ENCODE measurements around the gene FTL.
A peak's percentile ranks its signal among the peaks of the same experiment; 100 is the strongest.

FTL gene

DNA sequence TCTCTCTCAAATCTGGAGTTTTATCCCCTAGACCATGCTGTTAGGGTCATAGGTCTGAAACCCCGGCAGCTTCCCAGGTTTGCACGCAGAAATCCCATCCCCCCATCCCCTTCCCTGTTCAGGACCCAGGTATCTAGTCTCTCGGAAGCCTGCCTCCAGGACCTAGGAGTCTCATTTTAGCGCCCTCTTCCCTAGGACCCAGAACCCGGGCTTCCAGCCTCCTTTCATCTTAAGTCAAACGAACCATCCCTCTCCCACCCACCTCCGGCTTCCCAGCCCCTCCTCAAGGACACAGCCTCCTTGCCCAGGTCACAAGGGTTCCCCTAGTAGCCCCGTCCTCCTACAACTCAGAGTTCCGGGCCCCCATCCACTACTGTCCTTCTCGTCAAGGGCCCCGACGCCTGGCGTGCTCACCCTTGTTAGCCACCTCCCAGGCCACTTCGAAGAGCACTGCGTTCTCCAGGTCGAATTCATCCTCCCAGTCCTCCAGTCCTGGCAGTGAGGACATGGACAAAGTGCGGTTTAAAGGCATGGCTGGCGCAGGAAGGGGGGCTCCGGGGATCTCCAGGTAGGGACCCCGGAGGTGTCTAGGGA is 27.6 kb downstream of the FTL start:
- no peak for DNase-seq

GRCh38 chr19:48993175-48994034 is 28.3 kb downstream of the FTL start, which contains the start of the genes GYS1 and RUVBL2:
GYS1 (minus strand) TSS chr19:48993309; CDS start chr19:48993112, 197 bp downstream.
RUVBL2 (plus strand) TSS chr19:48993887; CDS start chr19:48993912, 25 bp downstream.
- DNase-seq, result peak; percentile 100

DNA sequence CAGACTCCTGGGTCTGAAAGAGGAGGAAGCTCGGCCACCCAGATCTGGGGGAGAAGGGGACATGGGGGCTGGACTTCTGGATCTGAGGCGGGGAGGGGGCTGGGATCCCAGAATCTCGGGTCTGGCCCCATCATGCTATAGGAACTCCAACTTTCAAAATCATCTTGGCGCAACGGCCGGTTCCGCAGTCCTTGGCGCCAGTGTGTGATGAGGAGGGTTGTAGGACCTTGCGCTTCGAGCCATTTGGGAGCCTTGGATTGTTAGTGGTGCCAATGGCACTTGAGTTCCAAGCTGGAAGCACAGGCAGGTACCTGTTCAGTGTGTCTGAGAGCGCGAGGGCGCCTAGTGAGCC is 28.9 kb downstream of the FTL start:
- DNase-seq, result no peak

- no peak for DNase-seq
Observed at GRCh38 chr19:48997972-48998371, 32.9 kb downstream of the FTL start.

DNA sequence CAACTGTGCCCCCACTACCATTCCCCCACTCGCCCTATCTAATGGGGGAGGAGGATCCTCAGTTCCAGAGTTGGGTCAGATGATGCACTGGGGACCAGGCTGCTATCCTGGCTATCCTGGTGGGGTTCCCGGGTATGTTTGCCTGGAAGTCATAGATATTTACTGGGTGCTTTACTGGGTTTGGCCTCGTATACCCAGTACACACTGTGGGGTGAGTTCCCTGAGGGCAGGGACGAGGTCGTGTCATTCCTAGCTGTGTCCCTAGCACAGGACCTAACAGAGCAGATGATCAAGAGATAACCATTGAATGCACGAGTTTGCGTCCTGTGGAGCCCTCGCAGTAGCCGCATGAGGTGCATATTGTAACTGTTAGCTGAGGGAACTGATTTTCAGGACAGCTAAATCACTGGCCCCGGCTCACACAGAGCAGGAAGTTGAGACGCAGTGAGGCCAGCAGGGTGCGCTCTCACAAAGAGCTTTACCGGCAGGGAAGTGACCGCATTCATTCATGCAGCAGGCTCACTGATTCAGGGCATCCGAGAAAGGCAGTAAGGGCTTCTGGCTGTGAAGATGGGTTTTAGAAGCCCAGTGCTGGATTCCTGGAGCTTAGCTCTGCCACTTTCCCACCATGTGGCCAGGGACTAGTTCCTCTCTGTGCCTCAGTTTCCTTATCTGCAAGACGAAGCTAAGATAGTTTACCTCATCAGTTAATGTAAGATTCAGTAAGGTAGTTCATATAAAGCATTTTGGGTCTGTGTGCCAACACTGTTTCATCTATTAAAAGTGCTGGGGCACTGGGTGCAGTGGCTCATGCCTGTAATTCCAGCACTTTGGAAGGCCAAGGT is 34.6 kb downstream of the FTL start:
- DNase-seq, result peak; percentile 23

GRCh38 chr19:49004133-49004532 is 39.0 kb downstream of the FTL start:
- no peak for DNase-seq

DNA sequence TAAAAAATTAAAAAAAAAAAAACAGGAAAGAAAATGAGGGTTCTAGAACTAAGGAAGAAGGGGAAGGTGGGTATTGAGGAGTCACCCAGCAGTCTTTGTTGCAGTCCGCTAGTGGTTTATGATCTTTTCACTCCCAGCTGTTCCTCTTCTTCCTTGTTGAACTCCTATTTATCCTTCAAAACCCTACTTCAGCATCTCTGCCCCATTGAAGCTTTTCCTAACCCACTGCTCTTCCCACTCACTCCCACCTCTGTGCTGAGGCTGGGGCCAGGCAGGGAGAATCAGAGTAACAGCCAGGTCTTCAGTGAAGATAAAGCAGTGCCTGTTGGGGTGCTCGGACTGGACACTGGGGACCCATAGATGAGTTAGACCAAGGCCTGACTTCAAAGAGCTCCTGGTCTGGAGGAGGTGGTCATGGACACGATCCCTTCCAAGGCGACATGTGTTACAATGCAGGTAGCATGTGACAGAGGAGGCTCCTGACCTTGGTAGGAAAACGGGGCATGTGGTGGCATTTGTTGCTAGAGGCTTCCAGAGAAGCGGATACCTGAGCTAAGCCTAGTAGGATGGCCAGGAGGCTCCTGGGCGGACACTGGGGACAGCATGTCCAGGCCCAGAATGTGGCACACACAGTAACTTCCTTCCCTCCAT is 40.0 kb downstream of the FTL start:
- DNase-seq, result no peak

GRCh38 chr19:49006905-49007304 is 41.8 kb downstream of the FTL start:
- DNase-seq, result no peak

- no peak for DNase-seq
Observed at GRCh38 chr19:49009828-49010227, 44.7 kb downstream of the FTL start.

DNA sequence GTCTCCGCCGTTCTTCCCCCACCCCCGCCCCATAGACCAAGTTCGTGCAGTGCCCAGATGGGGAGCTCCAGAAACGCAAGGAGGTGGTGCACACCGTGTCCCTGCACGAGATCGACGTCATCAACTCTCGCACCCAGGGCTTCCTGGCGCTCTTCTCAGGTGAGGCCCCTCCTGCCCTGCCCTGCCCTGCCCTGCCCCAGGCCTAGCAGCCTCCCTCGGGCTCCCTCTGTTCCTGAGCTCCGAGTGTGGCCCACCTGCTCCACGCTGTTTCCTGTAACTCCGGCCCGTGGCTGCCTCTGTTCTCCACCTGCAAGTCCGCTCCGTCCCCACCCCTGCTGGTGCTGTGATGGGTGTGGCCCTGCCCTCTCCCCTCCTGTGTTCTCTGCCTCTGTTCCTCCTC is 45.3 kb downstream of the FTL start:
- DNase-seq, result no peak

DNA sequence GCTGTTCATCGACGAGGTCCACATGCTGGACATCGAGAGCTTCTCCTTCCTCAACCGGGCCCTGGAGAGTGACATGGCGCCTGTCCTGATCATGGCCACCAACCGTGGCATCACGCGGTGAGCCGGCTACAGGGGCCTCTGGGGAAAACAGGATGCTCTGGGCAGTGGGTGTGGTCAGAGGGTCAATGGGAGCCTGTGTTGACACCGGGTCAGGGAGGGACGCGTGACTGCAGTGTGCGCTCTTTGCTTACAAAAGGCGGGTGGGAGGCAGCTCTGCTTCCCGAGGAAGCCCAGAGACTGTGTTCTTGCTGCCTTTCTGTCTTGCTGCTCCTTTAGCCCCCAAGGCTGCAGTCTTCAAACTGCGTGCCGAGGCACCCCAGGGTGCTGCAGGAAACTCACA is 46.1 kb downstream of the FTL start:
- DNase-seq, result no peak

- DNase-seq, result no peak
Observed at GRCh38 chr19:49014123-49014869, 49.2 kb downstream of the FTL start.

- no peak for DNase-seq
Observed at GRCh38 chr19:49014870-49015255, 49.8 kb downstream of the FTL start.

- DNase-seq, result no peak
Observed at GRCh38 chr19:49016067-49016839, 51.1 kb downstream of the FTL start.

All from amniotic stem cell (primary cell).